GM12892 (cell line): ENCODE results near the gene CEMIP2.

Source experiments
- POLR2A ChIP-seq: IDR thresholded peaks from 2 replicates; pipeline ENCODE4 v1.6.1; 2011; ENCODE audit warnings: low read depth, low read length, control low read depth
- POLR2AphosphoS5 ChIP-seq: IDR thresholded peaks from 2 replicates; pipeline ENCODE4 v1.6.1; 2011; ENCODE audit warnings: low read depth, low read length, control low read depth

DNA sequence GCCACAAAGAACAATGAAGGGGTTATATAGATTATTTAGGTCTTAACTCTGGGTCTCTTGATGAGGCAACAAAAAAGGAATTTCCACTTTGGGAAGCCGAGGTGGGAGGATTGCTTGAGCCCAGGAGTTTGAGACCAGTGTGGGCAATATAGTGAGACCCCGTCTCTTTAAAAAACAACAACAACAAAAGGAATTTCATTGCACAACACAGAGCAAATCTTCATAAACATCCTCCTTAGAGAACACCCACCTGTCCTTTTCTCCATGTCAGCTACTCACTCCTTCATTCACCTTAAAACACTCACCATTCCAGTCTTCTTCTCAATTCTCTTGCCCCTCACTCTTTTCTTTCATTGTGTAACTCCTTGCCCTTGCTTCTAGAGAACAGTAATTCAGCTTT, 39.8 kb upstream of the CEMIP2 start:
- TF ChIP-seq POLR2A: no peak
- no peak for TF ChIP-seq POLR2AphosphoS5
